Endometrial microvascular endothelial cells (primary cell): ENCODE results near the gene SCN10A. TPM values are rescaled to one million over a fixed set of nuclear protein-coding genes. Genes with fewer than 3 reads are reported as not detected.

ENCODE experiments used
- in situ Hi-C: cut with HindIII; loops from 2 replicates; pipeline ENCODE4 v1.10.0; 2017; ENCODE audit warnings: low sequenced_read_pairs, low pct_unique_long_range_greater_than_20kb; ENCODE audit errors: inconsistent ontology term
- total RNA-seq: library from RNA; depleted of rRNA; stranded (reverse); fragments of >200 nt; gene quantifications from one replicate; pipeline ENCODE4 v1.2.3, GENCODE V29; 2015; ENCODE audit errors: inconsistent ontology term

SCN10A gene
- total RNA-seq, 1 donor from 2014 or later: not detected

GRCh38 chr3:38689346-38689745 lies 126.7 kb downstream of the SCN10A start:
- in situ Hi-C loops: no loop called here

- in situ Hi-C loops: no loop called here
Observed at GRCh38 chr3:38687321-38687720, 128.7 kb downstream of the SCN10A start.

DNA sequence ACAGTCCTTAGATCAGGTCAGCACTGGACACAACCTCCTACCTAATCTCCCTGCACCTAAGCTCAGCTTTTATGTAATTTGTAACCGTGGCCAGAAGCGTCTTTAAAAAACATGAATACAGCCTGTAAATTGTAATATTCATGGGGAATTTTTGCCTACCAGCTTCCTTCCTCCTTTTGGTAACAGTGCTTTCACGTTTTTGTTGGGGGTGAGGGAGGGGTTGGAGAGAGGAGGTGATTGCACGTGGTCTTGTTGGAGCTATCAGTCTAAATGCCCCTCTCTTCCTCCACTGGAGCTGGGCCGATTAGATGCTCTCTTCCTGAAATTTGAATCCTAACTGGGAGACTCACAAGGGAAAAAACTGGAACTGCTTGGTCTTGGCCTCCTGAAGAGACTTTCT lies 131.5 kb downstream of the SCN10A start:
- in situ Hi-C loops: no loop called here

GRCh38 chr3:38669668-38670067 lies 146.3 kb downstream of the SCN10A start:
- in situ Hi-C loops: no loop called here

- in situ Hi-C loops: no loop called here
Observed at GRCh38 chr3:38662544-38662943, 153.5 kb downstream of the SCN10A start.

- in situ Hi-C loops: no loop called here
Observed at GRCh38 chr3:38658841-38659240, 157.2 kb downstream of the SCN10A start.

GRCh38 chr3:38657369-38657768 lies 158.6 kb downstream of the SCN10A start:
- in situ Hi-C loops: no loop called here

- in situ Hi-C loops: no loop called here
Observed at GRCh38 chr3:38655708-38656300, 160.2 kb downstream of the SCN10A start.

- in situ Hi-C loops: no loop called here
Observed at GRCh38 chr3:38653685-38654537, 162.1 kb downstream of the SCN10A start.

DNA sequence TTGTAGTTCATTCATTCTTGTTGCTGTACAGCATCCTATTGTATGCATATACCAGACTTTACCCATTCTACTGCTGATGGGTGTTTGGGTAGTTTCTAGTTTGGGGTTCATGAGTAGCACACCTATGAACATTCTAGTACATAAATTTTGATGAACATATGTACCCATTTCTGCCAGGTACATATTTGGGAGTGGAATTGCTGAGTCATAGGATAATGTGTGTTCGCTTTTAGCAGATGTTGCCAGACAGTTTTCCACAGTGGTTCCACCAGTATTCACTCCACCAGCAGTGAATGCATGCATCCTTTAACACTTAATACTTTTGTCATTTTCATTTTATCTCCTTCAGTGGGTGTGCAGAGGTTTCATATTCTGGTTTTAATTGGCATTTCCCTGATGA lies 163.1 kb downstream of the SCN10A start:
- in situ Hi-C loops: no loop called here

- in situ Hi-C loops: no loop called here
Observed at GRCh38 chr3:38651153-38651789, 164.7 kb downstream of the SCN10A start.

GRCh38 chr3:38650248-38650951 lies 165.6 kb downstream of the SCN10A start:
- in situ Hi-C loops: no loop called here

DNA sequence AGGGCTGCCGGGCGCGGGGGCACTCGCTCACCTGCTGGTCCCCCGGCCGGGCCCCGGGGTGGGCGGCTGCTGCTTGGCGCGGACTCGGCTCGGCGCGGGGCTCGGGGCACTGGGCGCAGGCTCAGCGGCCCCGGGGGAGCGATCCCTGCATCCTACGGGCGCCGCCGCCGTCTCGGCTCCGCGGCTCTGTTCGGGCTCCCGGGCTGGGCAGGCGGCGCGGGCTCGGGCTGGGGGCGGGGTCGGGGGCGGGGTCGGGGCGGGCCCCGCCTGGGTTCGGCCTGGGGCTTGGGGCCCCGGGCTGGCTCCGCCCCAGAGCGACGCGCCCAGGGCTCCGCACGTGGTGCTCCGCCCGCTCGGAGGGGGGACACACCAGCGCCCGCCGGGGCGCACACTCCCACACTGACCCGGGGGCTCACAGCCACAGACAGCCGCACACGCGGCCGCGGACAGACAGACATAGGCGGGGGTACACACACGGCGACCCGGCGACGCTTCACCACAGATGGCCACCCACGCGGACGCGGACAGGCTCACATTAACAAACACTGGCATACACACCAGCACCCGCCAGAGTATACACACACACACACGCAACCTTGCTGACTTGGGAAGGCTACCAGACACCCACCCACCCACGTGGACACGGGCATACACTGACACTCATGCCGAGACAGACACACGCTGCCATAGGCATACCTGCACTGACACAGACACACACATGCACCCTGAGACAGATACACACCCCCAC lies 166.3 kb downstream of the SCN10A start, which contains the start of gene SCN5A:
Gene SCN5A (minus strand): TSS at position 188 of the 748 bp plus-strand sequence. CDS start 16,380 bp downstream, outside the sequence.
- in situ Hi-C loops: no loop called here

- in situ Hi-C loops: no loop called here
Observed at GRCh38 chr3:38648659-38649499, 167.1 kb downstream of the SCN10A start.

GRCh38 chr3:38648024-38648658 lies 167.9 kb downstream of the SCN10A start:
- in situ Hi-C loops: no loop called here

DNA sequence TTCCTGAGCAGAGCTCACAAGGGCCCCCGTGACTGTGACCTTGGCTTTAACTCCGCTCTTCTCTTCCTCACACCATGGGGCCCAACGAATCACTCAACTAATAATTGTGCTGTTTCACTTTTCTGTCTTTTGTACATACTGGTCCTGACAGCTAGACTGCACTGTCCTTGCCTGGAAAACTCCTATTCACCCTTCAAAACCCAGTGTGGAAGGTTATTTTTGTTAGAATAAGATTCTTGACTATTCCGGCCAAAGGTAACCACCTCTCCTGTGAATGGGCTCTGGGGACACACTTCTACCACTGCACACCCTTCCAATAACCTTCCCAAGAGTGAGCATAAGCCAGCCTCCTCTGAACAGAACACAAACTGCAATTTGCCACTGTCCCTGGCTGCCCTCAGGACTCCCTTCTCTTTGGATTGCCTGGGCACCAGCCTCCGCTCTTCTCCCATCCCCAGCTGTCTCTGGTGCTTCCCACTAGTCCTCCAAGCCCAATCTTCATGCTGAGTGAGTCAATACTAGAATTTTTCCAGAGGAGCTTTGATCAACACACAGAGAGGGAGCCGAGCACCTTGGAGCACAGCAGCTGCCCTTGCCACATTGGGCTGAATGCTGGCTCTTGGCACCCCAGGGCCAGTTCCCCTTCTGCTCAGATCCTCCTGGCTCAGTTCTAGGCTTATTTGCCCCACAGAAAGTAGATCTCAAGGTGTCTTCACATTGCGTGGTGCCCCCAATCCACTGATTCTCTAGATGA lies 168.6 kb downstream of the SCN10A start:
- in situ Hi-C loops: no loop called here
